Muscle of leg (tissue), 11 donors: Measurements from ENCODE around the gene RMDN2. TPM values are rescaled to one million over a fixed set of nuclear protein-coding genes. Genes with fewer than 3 reads are reported as not detected.

Experiments used
- DNase-seq: peaks from one replicate; pipeline ENCODE4 v3.0.0; 2013
- H3K27ac ChIP-seq: one replicate; pipeline ENCODE4 v1.5.1; 2013; ENCODE audit warnings: mild to moderate bottlenecking, low read length, control low read depth
- H3K27me3 ChIP-seq: one replicate; pipeline ENCODE4 v1.6.1; 2013; ENCODE audit warnings: low read length; ENCODE audit not compliant: control insufficient read depth, insufficient read depth
- H3K36me3 ChIP-seq: one replicate; pipeline ENCODE4 v1.6.1; 2013; ENCODE audit warnings: low read length; ENCODE audit not compliant: control insufficient read depth, insufficient read depth
- H3K4me1 ChIP-seq: one replicate; pipeline ENCODE4 v1.6.1; 2013; ENCODE audit warnings: low read length; ENCODE audit not compliant: control insufficient read depth, insufficient read depth
- H3K4me3 ChIP-seq: one replicate; pipeline ENCODE4 v1.5.1; 2013; ENCODE audit warnings: low read length, control low read depth
- H3K9me3 ChIP-seq: replicated peaks from 2 replicates; pipeline ENCODE4 v1.6.1; 2013; ENCODE audit warnings: low read depth, low read length; ENCODE audit not compliant: control insufficient read depth
- WGBS: methylation state at CpG from one replicate; pipeline ENCODE4 v1.1.5; 2013; ENCODE audit warnings: missing lambda C conversion rate; ENCODE audit not compliant: insufficient coverage; 5-methylcytosine and 5-hydroxymethylcytosine counted together
- polyA plus RNA-seq, 8 donors: library from polyadenylated mRNA; unstranded; fragments of 120-200 nt; gene quantifications; one replicate each; pipeline versions ENCODE4 v1.2.1 to v1.2.3, GENCODE V29; 2013; ENCODE audit warnings: inconsistent platforms in 1 of 8, low replicate concordance in 1 of 8; ENCODE audit not compliant: insufficient read length in 8 of 8, insufficient read depth in 1 of 8
- total RNA-seq: library from RNA; stranded (reverse); fragments of 120-200 nt; gene quantifications from one replicate; pipeline ENCODE4 v1.2.4, GENCODE V29; 2013

Gene RMDN2
- total and polyA plus RNA-seq, 9 donors = 2.6 to 5.1 (median 3.6) TPM

DNA sequence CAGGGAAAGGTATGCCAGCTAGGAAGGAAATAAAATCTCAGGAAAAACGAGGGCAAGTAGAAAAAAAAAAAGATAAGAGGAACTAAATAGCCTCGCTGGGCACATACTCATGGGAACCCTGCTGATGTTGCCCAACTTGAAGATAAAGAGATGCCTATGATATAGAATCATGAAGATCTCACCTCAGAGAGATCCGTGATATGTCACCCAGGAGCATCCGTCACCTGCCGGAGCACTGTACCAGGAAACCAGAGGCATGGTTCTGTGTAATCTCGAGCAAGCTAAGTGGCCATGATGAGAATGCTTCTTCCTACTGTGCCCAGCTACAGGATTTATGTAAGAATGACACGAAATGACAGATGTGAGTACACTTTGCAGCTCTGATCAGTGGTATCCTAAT, 110.9 kb downstream of the RMDN2 start:
- peaks cover 8% of the 10 kb centered on the region for H3K4me1 ChIP-seq
- peaks cover 21% of the 10 kb centered on the region for H3K27me3 ChIP-seq
- DNase-seq = no peak
- 85% methylated on average over 7 of the region's 7 CpGs for WGBS
- H3K27ac ChIP-seq = no peak overlapping the region
- H3K36me3 ChIP-seq = no peaks in the 10 kb centered on the region
- no peak overlapping the region for H3K4me3 ChIP-seq
- H3K9me3 ChIP-seq = no peaks in the 10 kb centered on the region

DNA sequence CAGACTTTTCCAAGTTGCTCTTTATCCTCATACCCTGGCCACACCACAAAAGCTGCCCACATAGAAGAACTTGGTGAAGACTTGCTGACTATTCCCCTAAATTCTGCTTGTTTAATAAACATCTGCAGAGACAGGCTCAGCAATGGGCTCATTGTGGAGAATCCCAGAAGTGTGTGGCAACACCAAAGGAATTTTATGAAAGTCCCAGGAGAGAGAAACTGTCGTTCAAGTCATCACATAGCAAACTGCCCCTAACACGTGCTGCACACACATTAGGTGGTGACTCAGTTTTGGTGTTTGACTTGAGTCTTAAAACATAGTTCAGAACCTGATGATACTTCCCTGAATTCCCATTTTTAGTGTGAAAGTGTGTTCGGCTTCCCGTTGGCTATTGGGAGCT, 112.2 kb downstream of the RMDN2 start:
- DNase-seq = no peak
- Histone ChIP-seq H3K27me3 (peaks cover 21% of the 10 kb centered on the region), H3K27ac (no peak overlapping the region), H3K4me1 (peaks cover 8% of the 10 kb centered on the region), H3K4me3 (no peak overlapping the region), H3K36me3 (no peaks in the 10 kb centered on the region), H3K9me3 (no peaks in the 10 kb centered on the region)
- WGBS = no CpG with 5 or more reads among the region's 4 CpGs

DNA sequence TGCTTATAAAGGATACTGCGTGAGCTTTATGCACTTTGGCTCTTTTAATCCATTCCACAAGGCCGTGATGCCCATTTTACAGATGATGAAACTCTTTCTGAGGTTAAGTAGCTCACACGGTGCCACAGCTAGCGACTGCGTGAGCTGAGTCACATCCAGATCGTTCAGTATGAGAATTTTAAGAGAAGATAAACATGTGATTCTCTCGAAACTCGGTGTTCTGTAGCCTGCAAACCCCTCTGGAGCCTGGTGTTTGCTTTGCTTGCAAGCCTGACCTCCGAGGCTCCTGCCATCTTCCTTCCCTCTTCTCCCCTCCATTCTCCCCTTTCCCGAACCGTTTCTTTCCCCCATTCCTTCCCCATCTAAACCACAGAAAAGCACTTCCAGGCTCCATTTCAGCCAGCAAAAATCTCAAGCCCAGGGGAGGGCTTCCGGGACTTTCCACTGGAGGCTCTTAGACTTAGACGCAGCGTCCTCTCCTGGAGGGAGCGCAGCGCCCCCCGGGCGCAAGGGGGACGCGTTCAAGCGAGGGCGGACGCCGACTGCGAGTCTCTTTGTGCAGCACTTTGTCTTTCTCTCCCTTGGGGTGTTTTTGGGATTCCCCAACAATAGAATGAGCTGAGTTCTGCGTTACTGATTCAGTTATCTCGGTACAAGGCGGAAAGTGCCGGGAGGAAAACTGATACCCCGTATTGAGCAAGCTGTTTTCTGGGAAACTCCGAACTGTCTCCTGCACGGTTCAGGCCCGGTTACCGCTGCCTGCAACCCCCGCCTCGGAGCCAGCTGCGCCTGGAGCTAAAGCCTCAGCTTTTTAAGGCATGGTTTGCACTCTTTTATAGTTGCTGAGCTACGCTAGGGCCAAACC, 112.9 kb downstream of the RMDN2 start:
- DNase-seq = peak; percentile 71
- Histone ChIP-seq H3K4me3 (peak overlapping the region; percentile 21), H3K27ac (no peak overlapping the region), H3K9me3 (no peaks in the 10 kb centered on the region), H3K27me3 (peaks cover 21% of the 10 kb centered on the region), H3K36me3 (no peaks in the 10 kb centered on the region), H3K4me1 (peaks cover 8% of the 10 kb centered on the region)
- 15% methylated on average over 28 of the region's 38 CpGs for WGBS

DNA sequence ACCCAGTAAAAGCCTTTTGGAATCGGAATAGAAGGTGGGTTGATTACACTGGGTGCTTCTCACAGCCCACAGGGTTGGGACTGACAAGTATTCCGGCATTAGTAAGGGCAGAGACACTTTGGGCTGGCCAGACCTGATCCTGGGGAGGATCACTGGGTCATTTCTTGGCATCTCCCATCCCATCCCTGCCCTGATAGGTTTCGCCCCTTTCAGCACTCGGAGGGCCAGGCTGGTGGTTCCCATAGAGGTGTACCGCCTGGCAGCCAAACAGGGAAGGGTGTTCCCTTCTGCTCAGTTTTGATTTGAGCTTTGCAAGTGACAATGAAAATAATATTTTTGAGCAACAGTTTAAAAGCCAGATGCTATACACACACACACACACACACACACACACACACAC, 113.6 kb downstream of the RMDN2 start:
- no peak overlapping the region for H3K27ac ChIP-seq
- peaks cover 8% of the 10 kb centered on the region for H3K4me1 ChIP-seq
- no peak overlapping the region for H3K4me3 ChIP-seq
- H3K27me3 ChIP-seq = peaks cover 21% of the 10 kb centered on the region
- no peaks in the 10 kb centered on the region for H3K36me3 ChIP-seq
- H3K9me3 ChIP-seq = no peaks in the 10 kb centered on the region
- WGBS = 77% methylated on average over 2 of the region's 5 CpGs
- no peak for DNase-seq

DNA sequence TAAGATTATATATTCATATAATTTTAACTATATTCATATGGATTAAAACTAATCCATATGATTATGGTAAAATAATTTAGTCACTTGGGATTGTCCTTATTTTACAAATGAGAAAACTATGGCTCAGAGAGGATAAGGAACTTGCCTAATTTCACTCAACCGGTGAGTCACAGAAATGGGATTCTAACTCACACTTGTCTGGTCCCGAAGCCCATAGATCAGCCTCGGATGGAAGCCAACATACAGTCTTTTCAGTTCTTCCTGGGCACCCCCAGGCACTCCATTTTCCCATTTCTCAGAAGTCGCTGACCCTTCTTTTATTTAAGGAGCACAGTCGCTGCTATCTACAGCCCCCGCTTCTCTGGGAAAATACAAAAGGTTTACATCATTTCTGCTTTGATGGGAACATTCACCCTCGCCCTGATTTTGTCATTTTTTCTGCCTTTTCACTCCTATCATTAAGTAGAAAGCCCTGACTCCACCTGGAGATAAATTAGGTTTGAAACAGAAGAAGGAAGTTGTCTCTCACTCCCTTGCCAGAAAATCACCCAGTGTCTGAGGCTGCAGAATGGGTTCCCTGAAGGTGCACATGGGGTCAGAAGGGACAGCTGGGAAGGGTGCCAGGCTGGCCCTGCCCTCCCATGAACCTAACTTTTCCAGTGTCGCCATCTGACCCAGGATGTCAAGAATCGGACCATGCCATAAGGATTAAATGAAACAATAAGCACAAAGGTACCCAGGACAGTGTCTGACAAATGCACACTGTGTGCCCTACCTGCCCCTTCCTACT, 114.2 kb downstream of the RMDN2 start:
- 83% methylated on average over 7 of the region's 9 CpGs for WGBS

DNA sequence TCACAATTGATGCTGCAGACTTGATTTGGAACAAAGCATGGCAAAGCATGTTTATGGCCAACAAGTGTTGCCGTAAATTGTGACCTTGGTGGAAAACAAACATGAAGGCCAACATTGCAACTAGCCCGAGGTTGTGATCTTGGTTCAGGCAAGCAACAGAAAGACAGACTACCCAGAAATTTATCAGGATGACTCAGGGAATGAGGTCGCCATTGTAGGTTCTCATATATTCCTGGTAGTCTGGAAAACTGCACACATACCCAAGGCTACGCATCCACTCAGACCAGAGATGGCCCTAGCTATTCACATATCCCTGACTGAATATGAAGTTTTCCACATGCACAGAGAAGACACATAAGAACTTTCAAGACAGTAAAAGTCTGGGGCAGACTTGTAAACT, 120.7 kb downstream of the RMDN2 start:
- H3K4me1 ChIP-seq = no peaks in the 10 kb centered on the region
- H3K36me3 ChIP-seq = no peaks in the 10 kb centered on the region
- no peak overlapping the region for H3K4me3 ChIP-seq
- WGBS = 85% methylated on average over 4 of the region's 4 CpGs
- no peaks in the 10 kb centered on the region for H3K9me3 ChIP-seq
- no peak for DNase-seq
- no peak overlapping the region for H3K27ac ChIP-seq
- H3K27me3 ChIP-seq = no peaks in the 10 kb centered on the region

More for the DNA sequence above, 114.2 kb downstream of the RMDN2 start:
- H3K9me3 ChIP-seq = no peaks in the 10 kb centered on the region
- H3K4me1 ChIP-seq = peaks cover 8% of the 10 kb centered on the region
- no peak overlapping the region for H3K4me3 ChIP-seq
- H3K27ac ChIP-seq = no peak overlapping the region
- DNase-seq = no peak
- H3K36me3 ChIP-seq = no peaks in the 10 kb centered on the region
- H3K27me3 ChIP-seq = peaks cover 21% of the 10 kb centered on the region

DNA sequence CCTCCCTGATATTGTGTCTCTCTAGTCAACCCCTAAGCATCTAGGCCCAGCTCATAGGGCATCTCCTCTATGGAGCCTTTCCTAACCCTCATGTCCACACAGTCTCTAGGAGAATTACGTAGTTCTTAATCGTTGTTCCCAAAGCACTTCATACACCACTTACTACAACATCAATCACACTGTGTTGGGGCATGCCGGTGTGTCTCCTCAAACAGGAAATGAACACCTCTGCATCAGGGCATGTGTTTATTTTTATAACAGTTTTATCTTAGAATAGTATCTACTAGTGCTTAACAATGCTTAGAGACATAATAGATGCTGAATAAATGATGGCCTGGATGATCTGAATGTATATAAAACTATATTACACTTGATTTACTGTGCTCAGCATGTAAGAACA, 131.1 kb downstream of the RMDN2 start:
- WGBS = no CpG with 5 or more reads among the region's 3 CpGs
- no peak for DNase-seq
- Histone ChIP-seq H3K27ac (no peak overlapping the region), H3K27me3 (no peaks in the 10 kb centered on the region), H3K36me3 (no peaks in the 10 kb centered on the region), H3K4me3 (no peak overlapping the region), H3K4me1 (no peaks in the 10 kb centered on the region), H3K9me3 (no peaks in the 10 kb centered on the region)

DNA sequence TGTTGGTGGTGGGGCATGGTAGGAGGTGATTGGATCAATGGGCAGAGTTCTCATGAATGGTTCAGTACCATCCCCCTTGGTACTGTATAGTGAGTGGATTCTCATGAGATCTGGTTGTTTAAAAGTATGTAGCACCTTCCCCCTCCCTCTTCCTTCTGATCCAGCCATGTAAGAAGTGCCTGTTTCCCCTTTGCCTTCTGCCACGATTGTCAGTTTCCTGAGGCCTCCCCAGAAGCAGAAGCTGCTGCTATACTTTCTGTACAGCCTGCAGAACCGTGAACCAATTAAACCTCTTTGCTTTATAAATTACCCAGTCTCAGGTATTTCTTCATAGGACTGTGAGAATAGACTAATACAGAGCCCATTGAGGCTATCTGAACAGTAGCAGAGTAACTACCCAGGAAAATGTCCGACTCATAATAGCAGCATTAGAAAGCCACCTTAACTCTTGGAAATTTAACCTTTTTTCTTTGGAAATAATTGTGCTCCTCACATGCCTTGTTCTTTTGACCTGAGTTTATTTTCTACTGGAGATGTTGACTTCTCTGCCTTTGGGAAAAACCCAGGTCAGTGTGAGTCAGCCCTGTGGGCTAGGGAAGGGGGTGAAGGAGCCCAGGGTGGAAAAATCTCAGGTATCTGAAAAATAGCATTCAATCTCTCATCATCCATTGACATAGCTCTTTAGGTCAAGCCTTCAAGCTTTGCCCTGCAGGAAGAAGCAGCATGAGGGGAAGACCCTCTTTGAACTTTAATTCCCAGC, 132.7 kb downstream of the RMDN2 start:
- no peak for DNase-seq
- no peaks in the 10 kb centered on the region for H3K9me3 ChIP-seq
- H3K4me1 ChIP-seq = no peaks in the 10 kb centered on the region
- no peaks in the 10 kb centered on the region for H3K27me3 ChIP-seq
- H3K4me3 ChIP-seq = no peak overlapping the region
- H3K27ac ChIP-seq = no peak overlapping the region
- H3K36me3 ChIP-seq = no peaks in the 10 kb centered on the region
- WGBS = no CpG with 5 or more reads among the region's 3 CpGs

DNA sequence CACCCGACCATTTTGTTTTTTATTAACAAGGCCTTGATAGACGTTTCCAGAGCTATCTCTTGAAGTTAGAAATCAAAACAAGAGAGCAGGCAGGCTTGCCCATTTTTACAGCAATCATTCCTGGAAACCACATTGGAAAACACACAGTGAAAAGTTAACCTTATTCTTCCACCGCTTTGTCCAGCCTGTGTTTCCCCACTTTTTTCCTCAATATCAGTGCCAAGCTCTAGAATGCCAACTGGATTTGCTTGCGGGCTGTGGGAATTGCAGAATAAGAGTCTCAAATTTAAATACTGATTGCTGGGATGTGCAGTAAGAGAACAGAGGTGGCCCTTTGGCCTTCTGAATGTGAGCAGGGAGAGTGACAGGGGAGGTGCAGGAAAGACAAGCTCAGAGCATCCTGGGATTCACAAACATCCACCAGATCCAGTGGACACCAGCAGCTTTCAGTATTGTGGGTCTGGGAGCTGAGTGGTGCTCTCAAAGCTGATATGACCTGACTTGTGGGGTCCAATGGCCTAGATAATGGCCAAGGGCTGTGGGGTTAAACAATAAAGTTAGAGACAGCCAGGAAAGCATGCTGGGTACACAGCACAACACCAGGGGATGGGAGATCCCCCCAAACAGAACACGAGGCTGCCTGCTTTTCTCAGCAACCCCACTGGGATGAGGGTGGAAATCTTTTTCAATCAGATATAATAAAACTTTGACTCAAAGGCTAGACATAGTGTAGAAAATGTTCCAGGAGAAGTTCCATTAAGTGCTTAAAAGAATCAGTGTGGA, 135.3 kb downstream of the RMDN2 start:
- no peaks in the 10 kb centered on the region for H3K36me3 ChIP-seq
- no peaks in the 10 kb centered on the region for H3K27me3 ChIP-seq
- peaks cover 2% of the 10 kb centered on the region for H3K4me1 ChIP-seq
- H3K9me3 ChIP-seq = no peaks in the 10 kb centered on the region
- WGBS = 50% methylated on average over 1 of the region's 5 CpGs
- peak overlapping the region; percentile 32 for H3K27ac ChIP-seq
- H3K4me3 ChIP-seq = no peak overlapping the region
- DNase-seq = peak; percentile 85
